Fibroblast of peridontal ligament (primary cell): ENCODE measurements around the gene OSTC.

ENCODE experiments used
- DNase-seq: peaks from one replicate; pipeline ENCODE4 v3.0.0-alpha.2; 2010; ENCODE audit errors: extremely low read depth

OSTC gene

GRCh38 chr4:108716340-108716739 is 65.9 kb downstream of the OSTC start:
- DNase-seq: no peak

- no peak for DNase-seq
Measured at GRCh38 chr4:108717386-108717785, 67.0 kb downstream of the OSTC start.
